Breast epithelium (tissue), 3 donors: ENCODE results near the gene RDH11.
"Not testable (repeated sequence)": the region's sequence is repeated elsewhere in the genome, so short reads cannot be mapped to it uniquely, and the experiment has no call there.

Experiments
- POLR2A ChIP-seq: fragments of 450-650 bp; IDR thresholded peaks from one replicate; pipeline ENCODE4 v1.6.1; 2016; ENCODE audit warnings: antibody characterized with exemption, mild to moderate bottlenecking, moderate library complexity
- POLR2AphosphoS5 ChIP-seq, 3 donors: sonication (generic); formaldehyde crosslinking; IDR thresholded peaks; one replicate each; pipeline ENCODE4 v1.6.1; 2017; ENCODE audit warnings: antibody characterized with exemption in 3 of 3
- TF ChIP-seq, protein P1 (sequence below), 3 donors: fragments of 450-650 bp; IDR thresholded peaks; one replicate each; pipeline ENCODE4 v1.5.1; 2016 to 2017; ENCODE audit warnings: antibody characterized with exemption in 3 of 3, mild to moderate bottlenecking in 3 of 3, moderate library complexity in 3 of 3

DNA sequence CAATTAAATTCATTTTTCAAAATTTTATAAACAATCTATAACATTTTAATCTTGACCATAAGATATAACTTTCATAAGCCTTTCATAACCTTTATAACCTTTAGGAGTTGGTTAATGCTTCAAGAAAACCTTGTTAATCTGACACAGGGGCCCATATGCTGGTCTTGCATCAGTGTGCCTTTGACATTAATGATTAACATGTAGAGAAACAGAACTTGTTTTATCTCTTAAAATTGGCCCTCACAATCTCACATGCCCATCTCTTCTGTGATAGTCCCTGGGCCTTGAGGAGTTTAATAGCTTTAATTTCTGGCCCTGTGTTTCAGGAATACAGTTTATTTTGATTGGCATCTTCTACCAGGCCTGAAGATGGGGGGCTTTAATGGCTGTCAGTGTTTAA is 13.8 kb upstream of the RDH11 start:
- TF ChIP-seq, protein P1, sequence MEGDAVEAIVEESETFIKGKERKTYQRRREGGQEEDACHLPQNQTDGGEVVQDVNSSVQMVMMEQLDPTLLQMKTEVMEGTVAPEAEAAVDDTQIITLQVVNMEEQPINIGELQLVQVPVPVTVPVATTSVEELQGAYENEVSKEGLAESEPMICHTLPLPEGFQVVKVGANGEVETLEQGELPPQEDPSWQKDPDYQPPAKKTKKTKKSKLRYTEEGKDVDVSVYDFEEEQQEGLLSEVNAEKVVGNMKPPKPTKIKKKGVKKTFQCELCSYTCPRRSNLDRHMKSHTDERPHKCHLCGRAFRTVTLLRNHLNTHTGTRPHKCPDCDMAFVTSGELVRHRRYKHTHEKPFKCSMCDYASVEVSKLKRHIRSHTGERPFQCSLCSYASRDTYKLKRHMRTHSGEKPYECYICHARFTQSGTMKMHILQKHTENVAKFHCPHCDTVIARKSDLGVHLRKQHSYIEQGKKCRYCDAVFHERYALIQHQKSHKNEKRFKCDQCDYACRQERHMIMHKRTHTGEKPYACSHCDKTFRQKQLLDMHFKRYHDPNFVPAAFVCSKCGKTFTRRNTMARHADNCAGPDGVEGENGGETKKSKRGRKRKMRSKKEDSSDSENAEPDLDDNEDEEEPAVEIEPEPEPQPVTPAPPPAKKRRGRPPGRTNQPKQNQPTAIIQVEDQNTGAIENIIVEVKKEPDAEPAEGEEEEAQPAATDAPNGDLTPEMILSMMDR (IDR thresholded peaks at IDR 0.05) = not testable (repeated sequence)
- TF ChIP-seq POLR2A; POLR2AphosphoS5 (IDR thresholded peaks at IDR 0.05): not testable (repeated sequence)
